Right lobe of liver (tissue), 6 donors: ENCODE measurements around the gene NCKAP5. TPM values are rescaled to one million over a fixed set of nuclear protein-coding genes. Genes with fewer than 3 reads are reported as not detected.

Experiments used
- ATAC-seq, 4 donors: fragments of 200-7000 bp; cut with Tn5 transposase; one replicate each; pipeline ENCODE4 v1.9.1; 2020; ENCODE audit warnings: mild to moderate bottlenecking in 4 of 4, moderate library complexity in 4 of 4
- DNase-seq, 3 donors: peaks; one replicate each; pipeline ENCODE4 v3.0.0-alpha.2; 2020
- H3K27ac ChIP-seq, 3 donors: fragments of 200-600 bp; one replicate each; pipeline ENCODE4 v1.8.0; 2022
- H3K27me3 ChIP-seq, 2 donors: fragments of 200-600 bp; one replicate each; pipeline ENCODE4 v1.8.0; 2022
- H3K36me3 ChIP-seq, 4 donors: fragments of 200-600 bp; sonication (generic) in 1 of 4; one replicate each; pipeline versions ENCODE4 v1.5.1 to v1.8.0; 2017 to 2022; ENCODE audit warnings: control low read depth in 1 of 4
- H3K4me1 ChIP-seq, 4 donors: fragments of 200-600 bp; sonication (generic) in 1 of 4; one replicate each; pipeline versions ENCODE4 v1.5.1 to v1.8.0; 2017 to 2022; ENCODE audit warnings: control low read depth in 1 of 4
- H3K4me3 ChIP-seq, 3 donors: fragments of 200-600 bp; one replicate each; pipeline ENCODE4 v1.8.0; 2022
- H3K9me3 ChIP-seq, 4 donors: fragments of 200-600 bp; sonication (generic) in 1 of 4; one replicate each; pipeline versions ENCODE4 v1.5.1 to v1.8.0; 2017 to 2022; ENCODE audit warnings: control low read depth in 1 of 4
- POLR2A ChIP-seq: fragments of 450-650 bp; IDR thresholded peaks from one replicate; pipeline ENCODE4 v1.6.1; 2017; ENCODE audit warnings: antibody characterized with exemption, mild to moderate bottlenecking
- WGBS: methylation state at CpG from one replicate; pipeline ENCODE4 v1.1.6; 2018; ENCODE audit warnings: low coverage, low lambda C conversion rate; ENCODE audit not compliant: insufficient coverage; ENCODE audit errors: missing lambda C conversion rate; 5-methylcytosine and 5-hydroxymethylcytosine counted together
- intact Hi-C, 2 donors: fragments of 100-400 bp; cut with DNase I; formaldehyde crosslinking; loops; one replicate each; pipeline versions ENCODE4 v1.11.2 to v1.14.1; 2022
- total RNA-seq, 6 experiments: library from RNA; depleted of rRNA in 2 of 6; stranded (reverse); fragments of >200 nt in 2 of 6; fragmentation: NEBNext Ultra II Directional in 3 of 6; extraction: Animal tissue kit (Norgen Biotek cat#: 25700) in 3 of 6; gene quantifications; one replicate each; pipeline versions ENCODE4 v1.1.0 to v1.2.4, GENCODE V29; 2016 to 2023
- TF ChIP-seq, protein P1 (sequence below), 4 donors: fragments of 200-600 bp in 3 of 4; fragments of 450-650 bp in 1 of 4; IDR thresholded peaks; one replicate each; pipeline versions ENCODE4 v1.5.1 to v1.8.0; 2016 to 2022; ENCODE audit warnings: antibody characterized with exemption in 4 of 4, mild to moderate bottlenecking in 2 of 4
- donor health status: DM: no; HTN: yes; CAD: no.
- donor health status: DM: no; HTN: no; CAD: no.
- donor health status: DM: no; HTN: no; CAD: no.
- donor health status: DM: no; HTN: yes; CAD: no.
- donor health status: DM: no; HTN: yes; CAD: no.

NCKAP5 gene
- total RNA-seq, 6 experiments from 2014 or later = 3.6 to 11.7 (median 6.9) TPM

DNA sequence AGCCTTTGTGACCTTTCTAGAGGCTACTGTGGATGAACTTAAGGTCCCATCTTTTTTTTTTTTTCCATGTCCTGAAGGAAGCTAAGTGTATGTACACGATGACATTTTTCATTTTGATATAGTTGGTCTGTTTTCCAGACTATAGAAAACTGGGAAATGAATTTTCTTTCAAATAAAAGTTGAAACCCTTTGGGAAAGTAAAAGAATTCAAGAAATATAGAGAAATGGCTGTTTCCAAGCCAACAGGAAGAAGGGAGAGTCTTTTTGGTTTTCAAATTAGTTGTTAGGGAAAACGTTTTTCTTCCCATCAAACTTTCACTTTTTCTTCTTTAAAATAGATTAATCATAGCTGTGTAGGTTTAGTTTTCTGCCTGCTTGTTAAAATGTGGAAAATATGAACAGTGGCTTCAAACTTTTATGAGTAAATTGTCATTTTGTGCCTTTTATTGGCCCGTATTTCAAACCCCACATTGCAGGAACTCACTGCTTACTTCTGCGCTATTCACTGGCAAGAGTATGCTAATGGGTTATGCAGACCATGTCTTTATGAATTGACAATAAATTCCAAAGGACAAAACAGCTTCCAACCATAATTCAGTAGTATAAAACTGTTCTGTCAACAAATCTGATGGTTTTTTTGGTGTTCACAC, 870.6 kb downstream of the NCKAP5 start:
- ATAC-seq (no peak), DNase-seq (no peak)
- Histone ChIP-seq H3K36me3 (no peaks in the 10 kb centered on the region), H3K4me1 (no peaks in the 10 kb centered on the region), H3K27ac (no peak overlapping the region), H3K4me3 (no peak overlapping the region), H3K27me3 (no peaks in the 10 kb centered on the region), H3K9me3 (no peaks in the 10 kb centered on the region)
- no peak for TF ChIP-seq POLR2A
- TF ChIP-seq, protein P1, sequence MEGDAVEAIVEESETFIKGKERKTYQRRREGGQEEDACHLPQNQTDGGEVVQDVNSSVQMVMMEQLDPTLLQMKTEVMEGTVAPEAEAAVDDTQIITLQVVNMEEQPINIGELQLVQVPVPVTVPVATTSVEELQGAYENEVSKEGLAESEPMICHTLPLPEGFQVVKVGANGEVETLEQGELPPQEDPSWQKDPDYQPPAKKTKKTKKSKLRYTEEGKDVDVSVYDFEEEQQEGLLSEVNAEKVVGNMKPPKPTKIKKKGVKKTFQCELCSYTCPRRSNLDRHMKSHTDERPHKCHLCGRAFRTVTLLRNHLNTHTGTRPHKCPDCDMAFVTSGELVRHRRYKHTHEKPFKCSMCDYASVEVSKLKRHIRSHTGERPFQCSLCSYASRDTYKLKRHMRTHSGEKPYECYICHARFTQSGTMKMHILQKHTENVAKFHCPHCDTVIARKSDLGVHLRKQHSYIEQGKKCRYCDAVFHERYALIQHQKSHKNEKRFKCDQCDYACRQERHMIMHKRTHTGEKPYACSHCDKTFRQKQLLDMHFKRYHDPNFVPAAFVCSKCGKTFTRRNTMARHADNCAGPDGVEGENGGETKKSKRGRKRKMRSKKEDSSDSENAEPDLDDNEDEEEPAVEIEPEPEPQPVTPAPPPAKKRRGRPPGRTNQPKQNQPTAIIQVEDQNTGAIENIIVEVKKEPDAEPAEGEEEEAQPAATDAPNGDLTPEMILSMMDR (IDR thresholded peaks at IDR 0.05) = no peak
- WGBS = 63% methylated on average over 4 of the region's 4 CpGs
- intact Hi-C loops = no loop called here

DNA sequence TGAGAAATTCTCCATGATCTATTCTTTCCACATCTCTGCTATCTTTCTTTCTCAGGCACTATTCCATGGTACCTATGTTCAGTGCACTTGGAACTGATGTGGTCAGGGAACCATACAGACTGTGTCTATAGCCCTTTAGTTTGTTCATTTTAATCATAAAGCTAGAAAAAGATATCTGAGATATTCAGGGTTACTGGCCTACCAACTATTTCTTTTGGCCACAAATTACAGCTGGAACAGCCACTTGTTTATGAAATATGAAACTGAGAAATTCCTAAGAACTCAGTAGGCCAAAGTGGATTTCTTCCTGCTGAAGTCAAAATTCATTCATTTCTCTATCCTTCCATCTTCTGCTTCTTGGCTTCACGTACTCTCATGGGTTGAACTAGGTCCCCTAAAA, 875.4 kb downstream of the NCKAP5 start:
- TF ChIP-seq, protein P1 (IDR thresholded peaks at IDR 0.05) = no peak
- TF ChIP-seq POLR2A = no peak
- no peak overlapping the region for H3K27ac ChIP-seq
- H3K4me3 ChIP-seq = no peak overlapping the region
- no peaks in the 10 kb centered on the region for H3K27me3 ChIP-seq
- ATAC-seq (no peak), DNase-seq (no peak)
- no peaks in the 10 kb centered on the region for H3K4me1 ChIP-seq
- 79% methylated on average over 1 of the region's 1 CpG for WGBS
- intact Hi-C loops = no loop called here
- no peaks in the 10 kb centered on the region for H3K9me3 ChIP-seq
- no peaks in the 10 kb centered on the region for H3K36me3 ChIP-seq

DNA sequence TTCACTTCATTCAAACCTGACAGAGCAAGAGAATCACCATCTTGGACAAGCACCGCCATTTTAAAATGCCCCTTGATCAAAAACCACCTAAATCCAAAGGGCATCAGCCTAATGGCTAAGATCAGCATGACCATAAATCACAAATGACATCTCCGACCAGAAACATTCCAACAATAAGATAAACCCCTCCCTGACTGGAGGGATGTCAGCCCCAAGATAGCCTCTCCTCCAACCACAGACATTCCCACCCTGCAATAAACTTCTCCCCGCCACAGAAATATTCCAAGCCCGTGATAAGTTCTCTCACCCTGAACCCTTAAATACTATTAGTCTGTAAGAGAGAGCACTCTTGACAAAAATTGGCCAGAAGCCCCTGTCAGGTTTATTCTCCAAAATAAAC, 876.7 kb downstream of the NCKAP5 start:
- no peak for TF ChIP-seq POLR2A
- TF ChIP-seq, protein P1 (IDR thresholded peaks at IDR 0.05) = no peak
- Histone ChIP-seq H3K9me3 (no peaks in the 10 kb centered on the region), H3K4me1 (no peaks in the 10 kb centered on the region), H3K27ac (no peak overlapping the region), H3K27me3 (no peaks in the 10 kb centered on the region), H3K4me3 (no peak overlapping the region), H3K36me3 (no peaks in the 10 kb centered on the region)
- 85% methylated on average over 4 of the region's 4 CpGs for WGBS
- intact Hi-C loops = no loop called here
- no peak for ATAC-seq
- no peak for DNase-seq

DNA sequence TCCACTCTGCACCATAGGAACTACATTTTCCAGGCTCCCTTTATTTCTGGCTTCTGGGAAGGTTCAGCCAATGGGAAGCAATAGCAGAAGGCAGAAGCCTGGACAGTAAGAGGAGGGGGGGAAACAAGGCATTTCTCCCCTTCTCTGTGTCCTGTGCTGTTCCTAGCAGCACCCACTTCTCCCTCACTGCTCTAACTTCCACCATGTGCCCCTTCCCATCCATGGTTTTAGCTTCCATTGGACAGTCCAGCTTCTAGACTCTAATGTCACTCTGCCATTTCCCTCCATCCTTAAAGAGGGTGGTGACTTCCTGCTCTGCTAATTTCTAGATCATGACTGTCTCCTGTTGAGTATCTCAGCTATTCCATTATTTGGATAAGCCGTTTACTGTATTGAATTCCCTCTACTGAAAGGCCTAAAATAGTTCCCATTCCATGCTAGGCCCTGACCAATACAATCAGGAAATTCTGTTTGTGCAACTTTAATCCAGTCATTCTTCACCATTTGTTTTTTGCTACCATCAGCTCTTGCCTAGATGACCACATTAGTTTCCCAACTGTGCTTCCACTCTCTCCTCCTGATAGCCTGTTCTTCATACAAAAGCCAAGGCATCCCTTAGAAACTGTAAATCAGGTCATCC, 877.5 kb downstream of the NCKAP5 start:
- Histone ChIP-seq H3K36me3 (no peaks in the 10 kb centered on the region), H3K27ac (no peak overlapping the region), H3K9me3 (no peaks in the 10 kb centered on the region), H3K27me3 (no peaks in the 10 kb centered on the region), H3K4me3 (no peak overlapping the region), H3K4me1 (no peaks in the 10 kb centered on the region)
- DNase-seq = no peak
- intact Hi-C loops = no loop called here
- TF ChIP-seq, protein P1 (IDR thresholded peaks at IDR 0.05) = no peak
- no peak for TF ChIP-seq POLR2A
- no peak for ATAC-seq
- WGBS = 50% methylated on average over 1 of the region's 1 CpG
